Ascending aorta (tissue), 2 donors: ENCODE results near the gene APOA4. TPM values are rescaled to one million over a fixed set of nuclear protein-coding genes. Genes with fewer than 3 reads are reported as not detected.
A peak's percentile ranks its signal among the peaks of the same experiment; 100 is the strongest.

ENCODE experiments used
- DNase-seq, 2 donors: peaks; one replicate each; pipeline ENCODE4 v3.0.0-alpha.2; 2019; ENCODE audit warnings: low spot score in 2 of 2
- H3K27ac ChIP-seq, 2 donors: fragments of 200-600 bp; sonication (generic); one replicate each; pipeline ENCODE4 v1.5.1; 2016 to 2017; ENCODE audit warnings: mild to moderate bottlenecking in 1 of 2
- H3K27me3 ChIP-seq: fragments of 200-600 bp; sonication (generic); one replicate; pipeline ENCODE4 v1.5.1; 2017
- H3K36me3 ChIP-seq, 2 donors: fragments of 200-600 bp; sonication (generic); one replicate each; pipeline ENCODE4 v1.5.1; 2016
- H3K4me1 ChIP-seq, 2 donors: fragments of 200-600 bp; sonication (generic); one replicate each; pipeline ENCODE4 v1.5.1; 2016 to 2017; ENCODE audit warnings: mild to moderate bottlenecking in 1 of 2
- H3K4me3 ChIP-seq, 2 donors: fragments of 200-600 bp; sonication (generic); one replicate each; pipeline ENCODE4 v1.5.1; 2016 to 2017; ENCODE audit warnings: mild to moderate bottlenecking in 1 of 2
- H3K9me3 ChIP-seq, 2 donors: fragments of 200-600 bp; sonication (generic); one replicate each; pipeline ENCODE4 v1.5.1; 2016
- intact Hi-C: fragments of 100-400 bp; cut with DNase I; formaldehyde crosslinking; loops from one replicate; pipeline ENCODE4 v1.15.1; 2023
- total RNA-seq: library from RNA; depleted of rRNA; stranded (reverse); fragments of >200 nt; gene quantifications from one replicate; pipeline ENCODE4 v1.1.0, GENCODE V29; 2016
- TF ChIP-seq, protein P1 (sequence below), 3 experiments: fragments of 200-600 bp in 2 of 3; fragments of 450-650 bp in 1 of 3; sonication (generic) in 2 of 3; IDR thresholded peaks; one replicate each; pipeline ENCODE4 v1.5.1; 2016 to 2019; ENCODE audit warnings: antibody characterized with exemption in 3 of 3, mild to moderate bottlenecking in 1 of 3, moderate library complexity in 1 of 3

APOA4 gene
- total RNA-seq, 1 donor from 2014 or later = 14.3 TPM

DNA sequence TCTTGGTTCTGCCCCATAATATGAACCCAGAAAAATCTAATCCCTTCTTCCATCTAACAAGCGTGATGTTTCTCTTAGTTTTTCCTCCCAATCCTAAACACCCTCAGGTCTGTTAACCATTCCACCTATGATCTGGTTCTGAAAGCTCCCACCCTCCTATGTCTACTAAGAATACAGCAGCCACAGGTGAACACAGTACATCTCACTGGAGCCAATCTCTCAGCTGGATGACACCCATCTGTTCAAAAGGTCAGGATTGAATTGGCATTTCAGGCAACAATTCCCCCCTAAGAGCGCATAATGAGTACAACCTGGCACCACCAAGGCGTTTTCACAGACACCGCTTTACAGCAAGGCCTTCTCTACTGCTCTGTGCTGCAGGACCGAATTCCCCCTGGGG lies 33.3 kb upstream of the APOA4 start:
- no peaks in the 10 kb centered on the region for H3K27me3 ChIP-seq
- H3K36me3 ChIP-seq = peaks cover 37 to 52% of the 10 kb centered on the region in 2 donors
- intact Hi-C loops = no loop called here

DNA sequence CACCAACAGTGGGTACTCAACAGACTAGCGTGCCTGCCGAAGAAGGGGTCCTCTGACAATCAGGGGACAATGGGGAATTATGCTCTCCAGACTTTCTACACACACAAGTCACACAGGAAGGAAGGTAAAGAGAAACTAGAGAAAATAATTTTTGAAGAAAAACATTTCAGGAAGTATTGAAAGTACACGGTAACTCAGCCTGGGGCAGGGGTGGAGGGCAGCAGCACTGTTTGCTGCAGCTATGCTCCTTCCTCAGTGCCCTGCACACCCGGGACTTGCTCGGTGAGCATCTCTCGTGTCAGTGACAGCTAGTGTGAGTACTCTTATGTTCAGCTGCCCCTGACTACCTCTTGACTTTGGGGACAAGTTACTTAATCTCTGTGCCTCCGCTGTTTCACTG lies 32.3 kb upstream of the APOA4 start:
- TF ChIP-seq, protein P1, sequence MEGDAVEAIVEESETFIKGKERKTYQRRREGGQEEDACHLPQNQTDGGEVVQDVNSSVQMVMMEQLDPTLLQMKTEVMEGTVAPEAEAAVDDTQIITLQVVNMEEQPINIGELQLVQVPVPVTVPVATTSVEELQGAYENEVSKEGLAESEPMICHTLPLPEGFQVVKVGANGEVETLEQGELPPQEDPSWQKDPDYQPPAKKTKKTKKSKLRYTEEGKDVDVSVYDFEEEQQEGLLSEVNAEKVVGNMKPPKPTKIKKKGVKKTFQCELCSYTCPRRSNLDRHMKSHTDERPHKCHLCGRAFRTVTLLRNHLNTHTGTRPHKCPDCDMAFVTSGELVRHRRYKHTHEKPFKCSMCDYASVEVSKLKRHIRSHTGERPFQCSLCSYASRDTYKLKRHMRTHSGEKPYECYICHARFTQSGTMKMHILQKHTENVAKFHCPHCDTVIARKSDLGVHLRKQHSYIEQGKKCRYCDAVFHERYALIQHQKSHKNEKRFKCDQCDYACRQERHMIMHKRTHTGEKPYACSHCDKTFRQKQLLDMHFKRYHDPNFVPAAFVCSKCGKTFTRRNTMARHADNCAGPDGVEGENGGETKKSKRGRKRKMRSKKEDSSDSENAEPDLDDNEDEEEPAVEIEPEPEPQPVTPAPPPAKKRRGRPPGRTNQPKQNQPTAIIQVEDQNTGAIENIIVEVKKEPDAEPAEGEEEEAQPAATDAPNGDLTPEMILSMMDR (IDR thresholded peaks at IDR 0.05) = no peak
- peaks cover 28 to 42% of the 10 kb centered on the region in 2 donors for H3K36me3 ChIP-seq
- peaks cover 2 to 8% of the 10 kb centered on the region in 2 donors for H3K4me1 ChIP-seq
- no peak overlapping the region for H3K27ac ChIP-seq
- H3K9me3 ChIP-seq = no peaks in the 10 kb centered on the region
- DNase-seq = no peak
- no peaks in the 10 kb centered on the region for H3K27me3 ChIP-seq
- no peak overlapping the region for H3K4me3 ChIP-seq
- intact Hi-C loops = no loop called here

More for the DNA sequence above, 33.3 kb upstream of the APOA4 start:
- DNase-seq = no peak
- TF ChIP-seq, protein P1 (IDR thresholded peaks at IDR 0.05) = no peak
- no peaks in the 10 kb centered on the region for H3K9me3 ChIP-seq
- H3K27ac ChIP-seq = no peak overlapping the region
- H3K4me1 ChIP-seq = peaks cover under 1 to 6% of the 10 kb centered on the region in 2 donors
- no peak overlapping the region for H3K4me3 ChIP-seq

DNA sequence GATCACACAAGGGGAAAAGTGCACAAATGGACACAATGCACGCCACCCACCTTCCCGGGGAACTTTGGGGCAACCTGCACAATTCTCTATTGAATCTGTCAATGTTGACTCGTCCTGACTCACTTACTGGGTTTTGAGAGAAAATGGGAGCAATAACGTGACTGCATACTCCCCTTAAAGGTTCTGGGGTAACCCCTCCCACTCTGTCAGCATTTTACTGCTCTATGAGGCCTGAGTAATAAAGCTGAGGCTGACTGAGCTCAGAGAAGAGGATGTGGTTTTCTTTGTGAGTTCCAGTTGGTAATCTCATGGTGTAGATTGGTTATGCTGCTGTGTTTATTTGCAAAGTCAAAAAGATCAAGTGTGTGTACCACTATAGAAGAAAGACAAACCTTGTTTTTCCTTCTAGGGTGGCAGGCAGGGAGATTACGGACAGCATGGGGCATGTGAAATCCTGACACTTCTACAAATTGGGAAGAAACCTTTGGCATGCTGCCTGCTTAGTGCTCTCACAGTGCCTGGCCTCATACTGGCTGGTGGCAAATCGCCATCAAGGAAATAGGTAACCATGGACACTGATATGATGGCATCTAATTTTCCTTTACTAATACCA lies 30.5 kb upstream of the APOA4 start:
- no peak for DNase-seq
- Histone ChIP-seq H3K36me3 (peaks cover 13 to 30% of the 10 kb centered on the region in 2 donors), H3K9me3 (no peaks in the 10 kb centered on the region), H3K4me1 (peaks cover 2 to 8% of the 10 kb centered on the region in 2 donors), H3K27me3 (no peaks in the 10 kb centered on the region), H3K4me3 (no peak overlapping the region), H3K27ac (no peak overlapping the region)
- intact Hi-C loops = no loop called here
- TF ChIP-seq, protein P1 (IDR thresholded peaks at IDR 0.05) = no peak

DNA sequence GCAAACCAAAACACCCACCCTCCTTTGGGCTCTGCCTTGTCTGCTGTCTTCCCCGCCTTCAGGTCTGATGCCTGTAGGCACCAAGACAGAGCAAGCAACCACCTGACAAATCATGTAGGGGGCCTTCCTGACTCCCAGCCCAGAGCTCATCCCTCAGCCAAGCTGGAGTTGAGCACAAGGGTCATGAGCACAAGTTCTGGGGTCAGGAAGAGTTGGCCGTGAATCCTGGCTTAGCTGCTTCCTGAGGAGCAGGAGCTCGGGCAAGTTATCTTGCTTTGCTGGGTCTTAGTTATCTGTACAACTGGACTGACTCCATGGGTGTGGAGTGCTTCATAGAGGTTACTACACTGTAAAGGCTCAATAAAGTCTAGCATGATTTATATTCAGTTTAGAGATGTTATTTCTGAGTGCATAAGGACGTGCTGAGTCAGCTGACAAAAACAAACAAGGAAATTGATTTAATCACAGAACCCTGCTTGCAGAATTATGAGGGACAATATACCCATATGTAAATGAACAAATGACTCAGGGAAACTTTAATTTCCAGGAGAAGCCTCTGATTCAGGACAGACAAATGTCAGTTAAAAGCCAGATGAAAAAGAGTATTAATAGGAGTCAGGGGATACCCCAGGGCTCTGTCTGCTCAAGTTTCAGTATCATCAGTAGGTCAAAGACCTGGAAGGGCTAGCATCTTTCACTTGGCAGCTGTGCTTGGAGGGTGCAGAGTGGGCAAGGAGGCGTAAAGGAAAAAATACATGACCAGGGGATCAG lies 29.3 kb upstream of the APOA4 start:
- peaks cover 7 to 29% of the 10 kb centered on the region in 2 donors for H3K36me3 ChIP-seq
- no peaks in the 10 kb centered on the region for H3K27me3 ChIP-seq
- no peak for DNase-seq
- intact Hi-C loops = no loop called here
- TF ChIP-seq, protein P1 (IDR thresholded peaks at IDR 0.05) = no peak
- H3K4me3 ChIP-seq = no peak overlapping the region
- peak overlapping the region in 1 of 2 donors; percentile 31 for H3K27ac ChIP-seq
- no peaks in the 10 kb centered on the region for H3K9me3 ChIP-seq
- H3K4me1 ChIP-seq = peaks cover 2 to 8% of the 10 kb centered on the region in 2 donors

DNA sequence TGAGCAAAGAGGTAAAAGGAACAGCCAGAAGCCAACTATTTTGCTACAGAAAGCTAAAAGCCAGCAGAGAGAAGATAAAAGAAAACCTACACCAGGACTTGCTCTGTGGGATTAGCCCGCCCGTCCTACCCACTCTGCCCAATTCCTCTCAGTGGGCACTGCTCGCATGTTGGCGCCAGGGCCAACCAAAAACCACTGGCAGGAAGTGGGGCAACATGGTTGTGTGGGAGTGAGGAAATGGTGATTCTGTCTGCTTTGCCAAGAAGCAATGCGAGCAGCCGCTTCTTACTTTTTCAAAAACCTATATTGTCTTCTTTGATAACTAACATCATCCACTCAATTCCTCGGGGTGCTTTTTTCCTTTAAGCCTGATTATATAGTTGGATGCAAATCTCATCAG lies 28.5 kb upstream of the APOA4 start:
- Histone ChIP-seq H3K27me3 (no peaks in the 10 kb centered on the region), H3K4me1 (peaks cover 2 to 8% of the 10 kb centered on the region in 2 donors), H3K27ac (no peak overlapping the region), H3K9me3 (no peaks in the 10 kb centered on the region), H3K36me3 (peaks cover 15 to 32% of the 10 kb centered on the region in 2 donors), H3K4me3 (no peak overlapping the region)
- no peak for DNase-seq
- intact Hi-C loops = no loop called here
- TF ChIP-seq, protein P1 (IDR thresholded peaks at IDR 0.05) = no peak
